ENCODE results near the gene URB2.

URB2 gene

GRCh38 chr1:229643996-229644745 lies 18.1 kb downstream of the URB2 start:
- Histone ChIP-seq H3K27me3 (no peaks in the 10 kb centered on the region), H3K4me1 (no peaks in the 10 kb centered on the region; the same call in 1 of the 2 replicates), H3K36me3 (peaks cover 95% of the 10 kb centered on the region), H3K9me3 (no peaks in the 10 kb centered on the region), H3K4me3 (ENCODE audit: low read depth, low read length) (no peak overlapping the region)
- TF ChIP-seq CTCF (IDR thresholded peaks at IDR 0.05; ENCODE audit: low read depth, low read length): no peak
- no peak for DNase-seq

- DNase-seq: no peak
- no peak for TF ChIP-seq CTCF (IDR thresholded peaks at IDR 0.05; ENCODE audit: low read depth, low read length)
- Histone ChIP-seq H3K36me3 (peaks cover 94% of the 10 kb centered on the region), H3K4me3 (ENCODE audit: low read depth, low read length) (no peak overlapping the region), H3K9me3 (no peaks in the 10 kb centered on the region), H3K4me1 (no peaks in the 10 kb centered on the region; the same call in 1 of the 2 replicates), H3K27me3 (no peaks in the 10 kb centered on the region)
Measured at GRCh38 chr1:229645324-229645993, 19.4 kb downstream of the URB2 start.

- no peak for DNase-seq
- no peaks in the 10 kb centered on the region for H3K27me3 ChIP-seq
- H3K36me3 ChIP-seq: peaks cover 94% of the 10 kb centered on the region
- no peaks in the 10 kb centered on the region; the same call in 1 of the 2 replicates for H3K4me1 ChIP-seq
- no peak for TF ChIP-seq CTCF (IDR thresholded peaks at IDR 0.05; ENCODE audit: low read depth, low read length)
- H3K4me3 ChIP-seq (ENCODE audit: low read depth, low read length): no peak overlapping the region
- no peaks in the 10 kb centered on the region for H3K9me3 ChIP-seq
Measured at GRCh38 chr1:229648406-229648805, 22.4 kb downstream of the URB2 start.

GRCh38 chr1:229650045-229650444 lies 24.0 kb downstream of the URB2 start:
- H3K4me1 ChIP-seq: no peaks in the 10 kb centered on the region; the same call in 1 of the 2 replicates
- no peak overlapping the region for H3K4me3 ChIP-seq (ENCODE audit: low read depth, low read length)
- no peaks in the 10 kb centered on the region for H3K27me3 ChIP-seq
- no peaks in the 10 kb centered on the region for H3K9me3 ChIP-seq
- no peak for TF ChIP-seq CTCF (IDR thresholded peaks at IDR 0.05; ENCODE audit: low read depth, low read length)
- DNase-seq: no peak
- H3K36me3 ChIP-seq: peaks cover 89% of the 10 kb centered on the region

- TF ChIP-seq CTCF (IDR thresholded peaks at IDR 0.05; ENCODE audit: low read depth, low read length): no peak
- H3K4me1 ChIP-seq: no peaks in the 10 kb centered on the region; the same call in 1 of the 2 replicates
- DNase-seq: no peak
- no peak overlapping the region for H3K4me3 ChIP-seq (ENCODE audit: low read depth, low read length)
- peaks cover 86% of the 10 kb centered on the region for H3K36me3 ChIP-seq
- no peaks in the 10 kb centered on the region for H3K27me3 ChIP-seq
- H3K9me3 ChIP-seq: no peaks in the 10 kb centered on the region
Measured at GRCh38 chr1:229651546-229651945, 25.5 kb downstream of the URB2 start.

GRCh38 chr1:229653420-229653819 lies 27.4 kb downstream of the URB2 start:
- H3K27me3 ChIP-seq: no peaks in the 10 kb centered on the region
- no peak for DNase-seq
- TF ChIP-seq CTCF (IDR thresholded peaks at IDR 0.05; ENCODE audit: low read depth, low read length): no peak
- no peaks in the 10 kb centered on the region for H3K9me3 ChIP-seq
- peaks cover 8% of the 10 kb centered on the region; the same call in 1 of the 2 replicates for H3K4me1 ChIP-seq
- H3K4me3 ChIP-seq (ENCODE audit: low read depth, low read length): no peak overlapping the region
- peaks cover 82% of the 10 kb centered on the region for H3K36me3 ChIP-seq

All from BE2C (cell line).